GM18498 (cell line): ENCODE results near the gene CFAP298.

Experiments
- ATAC-seq: cut with Tn5 transposase; IDR thresholded peaks from one replicate; pipeline ENCODE4 v1.9.1; 2021; ENCODE audit warnings: mild to moderate bottlenecking, moderate library complexity; ENCODE audit not compliant: unreplicated experiment

CFAP298 gene

GRCh38 chr21:32599526-32599925 is 12.7 kb downstream of the CFAP298 start:
- ATAC-seq = no peak

- no peak for ATAC-seq
Observed at GRCh38 chr21:32599091-32599490, 13.1 kb downstream of the CFAP298 start.

GRCh38 chr21:32597205-32597604 is 15.0 kb downstream of the CFAP298 start:
- no peak for ATAC-seq

- ATAC-seq = no peak
Observed at GRCh38 chr21:32595431-32595830, 16.7 kb downstream of the CFAP298 start.

- no peak for ATAC-seq
Observed at GRCh38 chr21:32593690-32594089, 18.5 kb downstream of the CFAP298 start.

GRCh38 chr21:32592929-32593502 is 19.2 kb downstream of the CFAP298 start:
- ATAC-seq = no peak

- ATAC-seq = no peak
Observed at GRCh38 chr21:32590130-32590529, 22.0 kb downstream of the CFAP298 start.

GRCh38 chr21:32587651-32588050 is 24.5 kb downstream of the CFAP298 start:
- ATAC-seq = no peak

- ATAC-seq = no peak
Observed at GRCh38 chr21:32587120-32587519, 25.1 kb downstream of the CFAP298 start.

GRCh38 chr21:32585970-32586369 is 26.2 kb downstream of the CFAP298 start:
- no peak for ATAC-seq

- no peak for ATAC-seq
Observed at GRCh38 chr21:32585042-32585710, 27.0 kb downstream of the CFAP298 start, which contains the start of gene TCP10L. TSS of gene TCP10L (minus strand) at chr21:32585523. CDS start at chr21:32584304, 1,219 bp downstream.

GRCh38 chr21:32584472-32584871 is 27.7 kb downstream of the CFAP298 start:
- ATAC-seq = no peak

- no peak for ATAC-seq
Observed at GRCh38 chr21:32581732-32582131, 30.4 kb downstream of the CFAP298 start.

GRCh38 chr21:32580949-32581348 is 31.2 kb downstream of the CFAP298 start:
- no peak for ATAC-seq

GRCh38 chr21:32578107-32578691 is 34.0 kb downstream of the CFAP298 start:
- ATAC-seq = no peak

- ATAC-seq = no peak
Observed at GRCh38 chr21:32576011-32576410, 36.2 kb downstream of the CFAP298 start.

GRCh38 chr21:32574946-32575925 is 36.9 kb downstream of the CFAP298 start:
- ATAC-seq = no peak

- no peak for ATAC-seq
Observed at GRCh38 chr21:32572574-32573420, 39.4 kb downstream of the CFAP298 start.

GRCh38 chr21:32570456-32570855 is 41.7 kb downstream of the CFAP298 start:
- no peak for ATAC-seq
